ENCODE measurements around the gene GRK2. TPM values are rescaled to one million over a fixed set of nuclear protein-coding genes. Genes with fewer than 3 reads are reported as not detected.

The GRK2 gene
- total and polyA plus RNA-seq, 9 of the 15 experiments (the other 6 are each of a cell fraction or from before 2014, with no cell fraction given): 0.24 to 95.8 (median 56.5) TPM

- TF ChIP-seq, protein P1, sequence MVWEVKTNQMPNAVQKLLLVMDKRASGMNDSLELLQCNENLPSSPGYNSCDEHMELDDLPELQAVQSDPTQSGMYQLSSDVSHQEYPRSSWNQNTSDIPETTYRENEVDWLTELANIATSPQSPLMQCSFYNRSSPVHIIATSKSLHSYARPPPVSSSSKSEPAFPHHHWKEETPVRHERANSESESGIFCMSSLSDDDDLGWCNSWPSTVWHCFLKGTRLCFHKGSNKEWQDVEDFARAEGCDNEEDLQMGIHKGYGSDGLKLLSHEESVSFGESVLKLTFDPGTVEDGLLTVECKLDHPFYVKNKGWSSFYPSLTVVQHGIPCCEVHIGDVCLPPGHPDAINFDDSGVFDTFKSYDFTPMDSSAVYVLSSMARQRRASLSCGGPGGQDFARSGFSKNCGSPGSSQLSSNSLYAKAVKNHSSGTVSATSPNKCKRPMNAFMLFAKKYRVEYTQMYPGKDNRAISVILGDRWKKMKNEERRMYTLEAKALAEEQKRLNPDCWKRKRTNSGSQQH (CRISPR knock-in tag; IDR thresholded peaks at IDR 0.05): no peak
- TF ChIP-seq, protein P2, sequence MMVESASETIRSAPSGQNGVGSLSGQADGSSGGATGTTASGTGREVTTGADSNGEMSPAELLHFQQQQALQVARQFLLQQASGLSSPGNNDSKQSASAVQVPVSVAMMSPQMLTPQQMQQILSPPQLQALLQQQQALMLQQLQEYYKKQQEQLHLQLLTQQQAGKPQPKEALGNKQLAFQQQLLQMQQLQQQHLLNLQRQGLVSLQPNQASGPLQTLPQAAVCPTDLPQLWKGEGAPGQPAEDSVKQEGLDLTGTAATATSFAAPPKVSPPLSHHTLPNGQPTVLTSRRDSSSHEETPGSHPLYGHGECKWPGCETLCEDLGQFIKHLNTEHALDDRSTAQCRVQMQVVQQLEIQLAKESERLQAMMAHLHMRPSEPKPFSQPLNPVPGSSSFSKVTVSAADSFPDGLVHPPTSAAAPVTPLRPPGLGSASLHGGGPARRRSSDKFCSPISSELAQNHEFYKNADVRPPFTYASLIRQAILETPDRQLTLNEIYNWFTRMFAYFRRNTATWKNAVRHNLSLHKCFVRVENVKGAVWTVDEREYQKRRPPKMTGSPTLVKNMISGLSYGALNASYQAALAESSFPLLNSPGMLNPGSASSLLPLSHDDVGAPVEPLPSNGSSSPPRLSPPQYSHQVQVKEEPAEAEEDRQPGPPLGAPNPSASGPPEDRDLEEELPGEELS (CRISPR knock-in tag; IDR thresholded peaks at IDR 0.05; ENCODE audit: borderline replicate concordance): peak; percentile 71; the same call in 1 of the 2 replicates
- TF ChIP-seq FUS (optimal IDR thresholded peaks at IDR 0.05; ENCODE audit: low read depth, low read length): no peak
- no peak for TF ChIP-seq NR2F6 (CRISPR knock-in tag; IDR thresholded peaks at IDR 0.05)
- TF ChIP-seq NFIC (IDR thresholded peaks at IDR 0.05): peak; percentile 75
Measured at GRCh38 chr11:67276781-67277230, 10.5 kb downstream of the GRK2 start (continued).

Measured in K562 (cell line).